HEK293 (cell line): ENCODE measurements around the gene PPP1CA.
A peak's percentile ranks its signal among the peaks of the same experiment; 100 is the strongest.

Experiments used
- BCL6B ChIP-seq: fragments of 450-650 bp; formaldehyde crosslinking; IDR thresholded peaks from 2 replicates; pipeline ENCODE4 v1.5.1; 2017; ENCODE audit warnings: missing biosample characterization, missing genetic modification characterization
- EGR2 ChIP-seq: fragments of 450-650 bp; formaldehyde crosslinking; IDR thresholded peaks from 2 replicates; pipeline ENCODE4 v1.5.1; 2016; ENCODE audit warnings: low read depth, missing biosample characterization, missing genetic modification characterization
- KLF10 ChIP-seq: fragments of 450-650 bp; IDR thresholded peaks from 2 replicates; pipeline ENCODE4 v1.5.1; 2018; ENCODE audit warnings: missing biosample characterization, mild to moderate bottlenecking, missing genetic modification characterization
- KLF16 ChIP-seq: fragments of 450-650 bp; formaldehyde crosslinking; IDR thresholded peaks from 2 replicates; pipeline ENCODE4 v1.5.1; 2017; ENCODE audit warnings: missing biosample characterization, missing genetic modification characterization
- KLF8 ChIP-seq: fragments of 450-650 bp; formaldehyde crosslinking; IDR thresholded peaks from 2 replicates; pipeline ENCODE4 v1.5.1; 2016; ENCODE audit warnings: missing biosample characterization, missing genetic modification characterization
- PRDM10 ChIP-seq: fragments of 450-650 bp; formaldehyde crosslinking; IDR thresholded peaks from 2 replicates; pipeline ENCODE4 v1.5.1; 2016; ENCODE audit warnings: missing biosample characterization, missing genetic modification characterization
- SALL2 ChIP-seq: fragments of 450-650 bp; formaldehyde crosslinking; IDR thresholded peaks from 2 replicates; pipeline ENCODE4 v1.5.0; 2017; ENCODE audit warnings: missing biosample characterization, mild to moderate bottlenecking, missing genetic modification characterization, borderline replicate concordance
- YY1 ChIP-seq: fragments of 450-650 bp; formaldehyde crosslinking; IDR thresholded peaks from 2 replicates; pipeline ENCODE4 v1.5.1; 2018; ENCODE audit warnings: missing biosample characterization, missing genetic modification characterization
- ZBTB17 ChIP-seq: fragments of 450-650 bp; formaldehyde crosslinking; IDR thresholded peaks from 2 replicates; pipeline ENCODE4 v1.5.1; 2016; ENCODE audit warnings: missing biosample characterization, missing genetic modification characterization
- ZBTB20 ChIP-seq: fragments of 450-650 bp; formaldehyde crosslinking; IDR thresholded peaks from 2 replicates; pipeline ENCODE4 v1.5.1; 2016; ENCODE audit warnings: missing biosample characterization, missing genetic modification characterization
- ZBTB21 ChIP-seq: fragments of 450-650 bp; formaldehyde crosslinking; IDR thresholded peaks from 2 replicates; pipeline ENCODE4 v1.5.1; 2017; ENCODE audit warnings: missing biosample characterization, missing genetic modification characterization
- ZBTB6 ChIP-seq: fragments of 450-650 bp; formaldehyde crosslinking; IDR thresholded peaks from 2 replicates; pipeline ENCODE4 v1.5.1; 2017; ENCODE audit warnings: missing biosample characterization, missing genetic modification characterization
- ZBTB8A ChIP-seq: fragments of 450-650 bp; formaldehyde crosslinking; IDR thresholded peaks from 2 replicates; pipeline ENCODE4 v1.5.1; 2016; ENCODE audit warnings: missing biosample characterization, missing genetic modification characterization
- ZIC2 ChIP-seq: fragments of 450-650 bp; formaldehyde crosslinking; IDR thresholded peaks from 2 replicates; pipeline ENCODE4 v1.5.1; 2016; ENCODE audit warnings: missing biosample characterization, missing genetic modification characterization
- ZNF19 ChIP-seq: fragments of 450-650 bp; formaldehyde crosslinking; IDR thresholded peaks from 2 replicates; pipeline ENCODE4; 2016; ENCODE audit warnings: missing biosample characterization, missing genetic modification characterization, low read depth
- ZNF214 ChIP-seq: fragments of 450-650 bp; formaldehyde crosslinking; IDR thresholded peaks from 2 replicates; pipeline ENCODE4 v1.5.1; 2017; ENCODE audit warnings: missing biosample characterization, mild to moderate bottlenecking, missing genetic modification characterization, borderline replicate concordance
- ZNF335 ChIP-seq: fragments of 450-650 bp; formaldehyde crosslinking; conservative IDR thresholded peaks from 2 replicates; pipeline ENCODE4 v1.5.1; 2016; ENCODE audit warnings: missing biosample characterization, missing genetic modification characterization
- ZNF341 ChIP-seq: fragments of 450-650 bp; formaldehyde crosslinking; IDR thresholded peaks from 2 replicates; pipeline ENCODE4; 2016; ENCODE audit warnings: low read depth, missing biosample characterization, missing genetic modification characterization
- ZNF366 ChIP-seq: fragments of 450-650 bp; formaldehyde crosslinking; conservative IDR thresholded peaks from 2 replicates; pipeline ENCODE4 v1.5.1; 2016; ENCODE audit warnings: missing biosample characterization, missing genetic modification characterization
- ZNF394 ChIP-seq: fragments of 450-650 bp; formaldehyde crosslinking; IDR thresholded peaks from 2 replicates; pipeline ENCODE4 v1.5.1; 2016; ENCODE audit warnings: missing biosample characterization, missing genetic modification characterization, mild to moderate bottlenecking, moderate library complexity, borderline replicate concordance
- ZNF404 ChIP-seq: fragments of 450-650 bp; formaldehyde crosslinking; IDR thresholded peaks from 2 replicates; pipeline ENCODE4 v1.5.1; 2017; ENCODE audit warnings: missing biosample characterization, missing genetic modification characterization
- ZNF433 ChIP-seq: fragments of 450-650 bp; formaldehyde crosslinking; IDR thresholded peaks from 2 replicates; pipeline ENCODE4 v1.5.1; 2016; ENCODE audit warnings: missing biosample characterization, missing genetic modification characterization, low read depth
- ZNF501 ChIP-seq: fragments of 450-650 bp; formaldehyde crosslinking; IDR thresholded peaks from 2 replicates; pipeline ENCODE4 v1.5.1; 2016; ENCODE audit warnings: missing biosample characterization, missing genetic modification characterization
- ZNF580 ChIP-seq: fragments of 450-650 bp; formaldehyde crosslinking; IDR thresholded peaks from 2 replicates; pipeline ENCODE4 v1.5.1; 2016; ENCODE audit warnings: missing biosample characterization, missing genetic modification characterization
- ZNF600 ChIP-seq: fragments of 450-650 bp; formaldehyde crosslinking; IDR thresholded peaks from 2 replicates; pipeline ENCODE4 v1.5.1; 2016; ENCODE audit warnings: missing biosample characterization, missing genetic modification characterization
- ZNF629 ChIP-seq: fragments of 450-650 bp; formaldehyde crosslinking; IDR thresholded peaks from 2 replicates; pipeline ENCODE4 v1.5.1; 2017; ENCODE audit warnings: missing biosample characterization, missing genetic modification characterization
- ZNF639 ChIP-seq: fragments of 450-650 bp; formaldehyde crosslinking; IDR thresholded peaks from 2 replicates; pipeline ENCODE4 v1.5.1; 2016; ENCODE audit warnings: missing biosample characterization, missing genetic modification characterization
- ZNF701 ChIP-seq: fragments of 450-650 bp; formaldehyde crosslinking; IDR thresholded peaks from 2 replicates; pipeline ENCODE4 v1.5.1; 2016; ENCODE audit warnings: missing biosample characterization, missing genetic modification characterization
- ZNF76 ChIP-seq: fragments of 450-650 bp; formaldehyde crosslinking; IDR thresholded peaks from 2 replicates; pipeline ENCODE4; 2016; ENCODE audit warnings: low read depth, missing biosample characterization, missing genetic modification characterization, borderline replicate concordance
- ZNF843 ChIP-seq: fragments of 450-650 bp; formaldehyde crosslinking; IDR thresholded peaks from 2 replicates; pipeline ENCODE4 v1.5.1; 2016; ENCODE audit warnings: missing biosample characterization, missing genetic modification characterization
- ZSCAN30 ChIP-seq: fragments of 450-650 bp; IDR thresholded peaks from 2 replicates; pipeline ENCODE4 v1.5.1; 2018; ENCODE audit warnings: missing biosample characterization, mild to moderate bottlenecking, missing genetic modification characterization, moderate library complexity

PPP1CA gene

GRCh38 chr11:67428052-67429001 is 26.7 kb upstream of the PPP1CA start, which contains the start of gene RPS6KB2 (continued):
- TF ChIP-seq ZBTB6 (tag by site-specific recombination) (0 out of 2 replicates have a peak, but pooled peaks have one; percentile 13), ZNF580 (0 out of 2 replicates have a peak, but pooled peaks have one; percentile 35), ZNF366 (no peak), ZNF214 (no peak), KLF16 (peak; percentile 69; the same call in 1 of the 2 replicates), ZNF19 (tag by site-specific recombination) (no peak), KLF8 (tag by site-specific recombination) (peak; percentile 35; the same call in 1 of the 2 replicates), SALL2 (no peak), ZNF501 (tag by site-specific recombination) (peak; percentile 59; the same call in 1 of the 2 replicates), ZNF341 (tag by site-specific recombination) (peak; percentile 54; the same call in 1 of the 2 replicates), BCL6B (tag by site-specific recombination) (no peak), ZNF701 (no peak), ZBTB17 (tag by site-specific recombination) (peak; percentile 97), ZIC2 (tag by site-specific recombination) (0 out of 2 replicates have a peak, but pooled peaks have one; percentile 18), ZBTB20 (tag by site-specific recombination) (peak; percentile 25; the same call in 1 of the 2 replicates), ZBTB8A (tag by site-specific recombination) (0 out of 2 replicates have a peak, but pooled peaks have one; percentile 17), ZNF639 (tag by site-specific recombination) (peak; percentile 60; the same call in 1 of the 2 replicates), PRDM10 (tag by site-specific recombination) (peak; percentile 83), ZNF843 (tag by site-specific recombination) (0 out of 2 replicates have a peak, but pooled peaks have one; percentile 22), EGR2 (0 out of 2 replicates have a peak, but pooled peaks have one; percentile 14), ZNF629 (peak; percentile 90), ZSCAN30 (tag by site-specific recombination) (peak; percentile 50; the same call in 1 of the 2 replicates), ZNF394 (0 out of 2 replicates have a peak, but pooled peaks have one; percentile 35), ZNF335 (tag by site-specific recombination) (peak; percentile 100), ZNF76 (tag by site-specific recombination) (peak; percentile 98), KLF10 (tag by site-specific recombination) (peak; percentile 40; the same call in 1 of the 2 replicates), ZNF404 (no peak), ZBTB21 (tag by site-specific recombination) (peak; percentile 69; the same call in 1 of the 2 replicates), YY1 (tag by site-specific recombination) (peak; percentile 92), ZNF433 (tag by site-specific recombination) (no peak), ZNF600 (tag by site-specific recombination) (peak; percentile 58; the same call in 1 of the 2 replicates)
